WTC11 (cell line): ENCODE data around the gene PCBP3. TPM values are rescaled to one million over a fixed set of nuclear protein-coding genes. Genes with fewer than 3 reads are reported as not detected.

Source experiments
- ATAC-seq: fragments of 200-7000 bp; cut with Tn5 transposase; 2 replicates; pipeline ENCODE4 v1.10.0; 2021; ENCODE audit warnings: mild to moderate bottlenecking, moderate library complexity
- CTCF ChIA-PET: fragments of 300-600 bp; sonication (Branson Sonifier 250); formaldehyde crosslinking; loops from one replicate; lab custom pipeline; 2021; ENCODE audit warnings: antibody characterized with exemption; lab: Charles Lee
- POLR2A ChIA-PET: fragments of 350-600 bp; sonication (Branson Sonifier 250); formaldehyde crosslinking; loops from one replicate; lab custom pipeline; 2021; ENCODE audit warnings: antibody characterized with exemption; lab: Charles Lee
- DNase-seq: peaks from one replicate; pipeline ENCODE4 v3.0.0; 2021; ENCODE audit warnings: low spot score
- H3K27ac Mint-ChIP-seq: 2 replicates; pipeline ENCODE4 v1.8.0; 2021; ENCODE audit warnings: mixed read lengths
- H3K27me3 Mint-ChIP-seq: 2 replicates; pipeline ENCODE4 v1.8.0; 2021; ENCODE audit warnings: low read depth, mild to moderate bottlenecking, moderate library complexity, mixed read lengths
- H3K36me3 Mint-ChIP-seq: 2 replicates; pipeline ENCODE4 v1.8.0; 2021; ENCODE audit warnings: mixed read lengths
- H3K4me1 Mint-ChIP-seq: 2 replicates; pipeline ENCODE4 v1.8.0; 2022; ENCODE audit warnings: mixed read lengths
- H3K4me3 Mint-ChIP-seq: 2 replicates; pipeline ENCODE4 v1.8.0; 2021; ENCODE audit warnings: mild to moderate bottlenecking, moderate library complexity, mixed read lengths
- H3K9me3 Mint-ChIP-seq: 2 replicates; pipeline ENCODE4 v1.8.0; 2021; ENCODE audit warnings: mixed read lengths
- CREB1 ChIP-seq: sonication (generic); formaldehyde crosslinking; IDR thresholded peaks from 2 replicates; pipeline ENCODE4 v1.8.0; 2023; ENCODE audit warnings: mild to moderate bottlenecking, missing genetic modification reagents
- ELF4 ChIP-seq: sonication (generic); formaldehyde crosslinking; IDR thresholded peaks from 2 replicates; pipeline ENCODE4 v1.8.1; 2022; ENCODE audit warnings: low read depth, mild to moderate bottlenecking, moderate library complexity, missing genetic modification reagents
- ESRRA ChIP-seq: sonication (generic); formaldehyde crosslinking; IDR thresholded peaks from 2 replicates; pipeline ENCODE4 v1.8.1; 2022; ENCODE audit warnings: mild to moderate bottlenecking, missing genetic modification reagents, borderline replicate concordance
- FOXP4 ChIP-seq: sonication (generic); formaldehyde crosslinking; IDR thresholded peaks from 2 replicates; pipeline ENCODE4 v1.8.0; 2022; ENCODE audit warnings: mild to moderate bottlenecking, missing genetic modification reagents
- NR2C2 ChIP-seq: sonication (generic); formaldehyde crosslinking; IDR thresholded peaks from 2 replicates; pipeline ENCODE4 v1.8.0; 2022; ENCODE audit warnings: mild to moderate bottlenecking, missing genetic modification reagents
- PRDM15 ChIP-seq: sonication (generic); formaldehyde crosslinking; IDR thresholded peaks from 2 replicates; pipeline ENCODE4 v1.8.0; 2022; ENCODE audit warnings: missing genetic modification reagents
- PRRX2 ChIP-seq: fragments of 250-450 bp; sonication (Bioruptor Pico); IDR thresholded peaks from 2 replicates; pipeline ENCODE4 v1.8.0; 2021; ENCODE audit warnings: mild to moderate bottlenecking
- TP53 ChIP-seq: sonication (generic); formaldehyde crosslinking; IDR thresholded peaks from 2 replicates; pipeline ENCODE4 v1.8.1; 2023; ENCODE audit warnings: mild to moderate bottlenecking, missing genetic modification reagents
- ZNF232 ChIP-seq: sonication (generic); formaldehyde crosslinking; IDR thresholded peaks from 2 replicates; pipeline ENCODE4 v1.8.0; 2022; ENCODE audit warnings: mild to moderate bottlenecking, missing genetic modification reagents
- ZSCAN18 ChIP-seq: fragments of 250-450 bp; sonication (Bioruptor Pico); IDR thresholded peaks from 2 replicates; pipeline ENCODE4 v2.1.2; 2022; ENCODE audit warnings: mild to moderate bottlenecking, moderate library complexity
- total RNA-seq: library from RNA; stranded (reverse); gene quantifications from 3 replicates; pipeline ENCODE4 v1.2.3, GENCODE V29; 2021
- TF ChIP-seq, protein P1 (sequence below): fragments of 250-450 bp; sonication (Bioruptor Pico); IDR thresholded peaks from 2 replicates; pipeline ENCODE4 v1.9.0; 2021; ENCODE audit warnings: mild to moderate bottlenecking
- TF ChIP-seq, protein P2 (sequence below): sonication (generic); formaldehyde crosslinking; IDR thresholded peaks from 2 replicates; pipeline ENCODE4 v1.8.0; 2022; ENCODE audit warnings: mild to moderate bottlenecking, missing genetic modification reagents
- TF ChIP-seq, protein P3 (sequence below): fragments of 250-450 bp; sonication (Bioruptor Pico); IDR thresholded peaks from 2 replicates; pipeline ENCODE4 v1.9.0; 2021; ENCODE audit warnings: mild to moderate bottlenecking, borderline replicate concordance
- TF ChIP-seq, protein P4 (sequence below): sonication (generic); formaldehyde crosslinking; IDR thresholded peaks from 2 replicates; pipeline ENCODE4 v1.8.1; 2023; ENCODE audit warnings: mild to moderate bottlenecking, missing genetic modification reagents, borderline replicate concordance
- TF ChIP-seq, protein P5 (sequence below): sonication (generic); formaldehyde crosslinking; conservative IDR thresholded peaks from 2 replicates; pipeline ENCODE4 v1.8.1; 2023; ENCODE audit warnings: mild to moderate bottlenecking, low read depth, missing genetic modification reagents, moderate library complexity

PCBP3 gene
- total RNA-seq, 1 experiment from 2014 or later, result 8.5 TPM

- TF ChIP-seq, protein P1, sequence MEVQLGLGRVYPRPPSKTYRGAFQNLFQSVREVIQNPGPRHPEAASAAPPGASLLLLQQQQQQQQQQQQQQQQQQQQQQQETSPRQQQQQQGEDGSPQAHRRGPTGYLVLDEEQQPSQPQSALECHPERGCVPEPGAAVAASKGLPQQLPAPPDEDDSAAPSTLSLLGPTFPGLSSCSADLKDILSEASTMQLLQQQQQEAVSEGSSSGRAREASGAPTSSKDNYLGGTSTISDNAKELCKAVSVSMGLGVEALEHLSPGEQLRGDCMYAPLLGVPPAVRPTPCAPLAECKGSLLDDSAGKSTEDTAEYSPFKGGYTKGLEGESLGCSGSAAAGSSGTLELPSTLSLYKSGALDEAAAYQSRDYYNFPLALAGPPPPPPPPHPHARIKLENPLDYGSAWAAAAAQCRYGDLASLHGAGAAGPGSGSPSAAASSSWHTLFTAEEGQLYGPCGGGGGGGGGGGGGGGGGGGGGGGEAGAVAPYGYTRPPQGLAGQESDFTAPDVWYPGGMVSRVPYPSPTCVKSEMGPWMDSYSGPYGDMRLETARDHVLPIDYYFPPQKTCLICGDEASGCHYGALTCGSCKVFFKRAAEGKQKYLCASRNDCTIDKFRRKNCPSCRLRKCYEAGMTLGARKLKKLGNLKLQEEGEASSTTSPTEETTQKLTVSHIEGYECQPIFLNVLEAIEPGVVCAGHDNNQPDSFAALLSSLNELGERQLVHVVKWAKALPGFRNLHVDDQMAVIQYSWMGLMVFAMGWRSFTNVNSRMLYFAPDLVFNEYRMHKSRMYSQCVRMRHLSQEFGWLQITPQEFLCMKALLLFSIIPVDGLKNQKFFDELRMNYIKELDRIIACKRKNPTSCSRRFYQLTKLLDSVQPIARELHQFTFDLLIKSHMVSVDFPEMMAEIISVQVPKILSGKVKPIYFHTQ (CRISPR knock-in tag), result no peak
- no peak for TF ChIP-seq NR2C2
- TF ChIP-seq PRRX2 (CRISPR knock-in tag), result no peak
- no peak for TF ChIP-seq TP53 (CRISPR knock-in tag)
- TF ChIP-seq ELF4 (CRISPR knock-in tag), result no peak
- TF ChIP-seq, protein P2, sequence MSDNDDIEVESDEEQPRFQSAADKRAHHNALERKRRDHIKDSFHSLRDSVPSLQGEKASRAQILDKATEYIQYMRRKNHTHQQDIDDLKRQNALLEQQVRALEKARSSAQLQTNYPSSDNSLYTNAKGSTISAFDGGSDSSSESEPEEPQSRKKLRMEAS (CRISPR knock-in tag), result no peak
- TF ChIP-seq PRDM15 (CRISPR knock-in tag), result no peak
- TF ChIP-seq ZNF232, result no peak
- TF ChIP-seq, protein P3, sequence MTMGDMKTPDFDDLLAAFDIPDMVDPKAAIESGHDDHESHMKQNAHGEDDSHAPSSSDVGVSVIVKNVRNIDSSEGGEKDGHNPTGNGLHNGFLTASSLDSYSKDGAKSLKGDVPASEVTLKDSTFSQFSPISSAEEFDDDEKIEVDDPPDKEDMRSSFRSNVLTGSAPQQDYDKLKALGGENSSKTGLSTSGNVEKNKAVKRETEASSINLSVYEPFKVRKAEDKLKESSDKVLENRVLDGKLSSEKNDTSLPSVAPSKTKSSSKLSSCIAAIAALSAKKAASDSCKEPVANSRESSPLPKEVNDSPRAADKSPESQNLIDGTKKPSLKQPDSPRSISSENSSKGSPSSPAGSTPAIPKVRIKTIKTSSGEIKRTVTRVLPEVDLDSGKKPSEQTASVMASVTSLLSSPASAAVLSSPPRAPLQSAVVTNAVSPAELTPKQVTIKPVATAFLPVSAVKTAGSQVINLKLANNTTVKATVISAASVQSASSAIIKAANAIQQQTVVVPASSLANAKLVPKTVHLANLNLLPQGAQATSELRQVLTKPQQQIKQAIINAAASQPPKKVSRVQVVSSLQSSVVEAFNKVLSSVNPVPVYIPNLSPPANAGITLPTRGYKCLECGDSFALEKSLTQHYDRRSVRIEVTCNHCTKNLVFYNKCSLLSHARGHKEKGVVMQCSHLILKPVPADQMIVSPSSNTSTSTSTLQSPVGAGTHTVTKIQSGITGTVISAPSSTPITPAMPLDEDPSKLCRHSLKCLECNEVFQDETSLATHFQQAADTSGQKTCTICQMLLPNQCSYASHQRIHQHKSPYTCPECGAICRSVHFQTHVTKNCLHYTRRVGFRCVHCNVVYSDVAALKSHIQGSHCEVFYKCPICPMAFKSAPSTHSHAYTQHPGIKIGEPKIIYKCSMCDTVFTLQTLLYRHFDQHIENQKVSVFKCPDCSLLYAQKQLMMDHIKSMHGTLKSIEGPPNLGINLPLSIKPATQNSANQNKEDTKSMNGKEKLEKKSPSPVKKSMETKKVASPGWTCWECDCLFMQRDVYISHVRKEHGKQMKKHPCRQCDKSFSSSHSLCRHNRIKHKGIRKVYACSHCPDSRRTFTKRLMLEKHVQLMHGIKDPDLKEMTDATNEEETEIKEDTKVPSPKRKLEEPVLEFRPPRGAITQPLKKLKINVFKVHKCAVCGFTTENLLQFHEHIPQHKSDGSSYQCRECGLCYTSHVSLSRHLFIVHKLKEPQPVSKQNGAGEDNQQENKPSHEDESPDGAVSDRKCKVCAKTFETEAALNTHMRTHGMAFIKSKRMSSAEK (CRISPR knock-in tag), result no peak
- TF ChIP-seq CREB1 (CRISPR knock-in tag), result no peak
Measured at GRCh38 chr21:45763074-45763473, 119.5 kb downstream of the PCBP3 start (continued).

GRCh38 chr21:45763506-45763905 lies 120.0 kb downstream of the PCBP3 start:
- ChIA-PET CTCF (interaction anchor here (0.5 kb wide), 1 partner anchor 1503 kb away, joined by 3 read pairs; no protein-coding TSS in a partner anchor), POLR2A (no interaction called here)
- Mint-ChIP-seq H3K9me3 (no peaks in the 10 kb centered on the region), H3K27me3 (no peaks in the 10 kb centered on the region), H3K4me3 (no peak overlapping the region), H3K4me1 (no peaks in the 10 kb centered on the region), H3K27ac (no peak overlapping the region), H3K36me3 (no peaks in the 10 kb centered on the region)
- DNase-seq (no peak), ATAC-seq (no peak)
- TF ChIP-seq, protein P4, sequence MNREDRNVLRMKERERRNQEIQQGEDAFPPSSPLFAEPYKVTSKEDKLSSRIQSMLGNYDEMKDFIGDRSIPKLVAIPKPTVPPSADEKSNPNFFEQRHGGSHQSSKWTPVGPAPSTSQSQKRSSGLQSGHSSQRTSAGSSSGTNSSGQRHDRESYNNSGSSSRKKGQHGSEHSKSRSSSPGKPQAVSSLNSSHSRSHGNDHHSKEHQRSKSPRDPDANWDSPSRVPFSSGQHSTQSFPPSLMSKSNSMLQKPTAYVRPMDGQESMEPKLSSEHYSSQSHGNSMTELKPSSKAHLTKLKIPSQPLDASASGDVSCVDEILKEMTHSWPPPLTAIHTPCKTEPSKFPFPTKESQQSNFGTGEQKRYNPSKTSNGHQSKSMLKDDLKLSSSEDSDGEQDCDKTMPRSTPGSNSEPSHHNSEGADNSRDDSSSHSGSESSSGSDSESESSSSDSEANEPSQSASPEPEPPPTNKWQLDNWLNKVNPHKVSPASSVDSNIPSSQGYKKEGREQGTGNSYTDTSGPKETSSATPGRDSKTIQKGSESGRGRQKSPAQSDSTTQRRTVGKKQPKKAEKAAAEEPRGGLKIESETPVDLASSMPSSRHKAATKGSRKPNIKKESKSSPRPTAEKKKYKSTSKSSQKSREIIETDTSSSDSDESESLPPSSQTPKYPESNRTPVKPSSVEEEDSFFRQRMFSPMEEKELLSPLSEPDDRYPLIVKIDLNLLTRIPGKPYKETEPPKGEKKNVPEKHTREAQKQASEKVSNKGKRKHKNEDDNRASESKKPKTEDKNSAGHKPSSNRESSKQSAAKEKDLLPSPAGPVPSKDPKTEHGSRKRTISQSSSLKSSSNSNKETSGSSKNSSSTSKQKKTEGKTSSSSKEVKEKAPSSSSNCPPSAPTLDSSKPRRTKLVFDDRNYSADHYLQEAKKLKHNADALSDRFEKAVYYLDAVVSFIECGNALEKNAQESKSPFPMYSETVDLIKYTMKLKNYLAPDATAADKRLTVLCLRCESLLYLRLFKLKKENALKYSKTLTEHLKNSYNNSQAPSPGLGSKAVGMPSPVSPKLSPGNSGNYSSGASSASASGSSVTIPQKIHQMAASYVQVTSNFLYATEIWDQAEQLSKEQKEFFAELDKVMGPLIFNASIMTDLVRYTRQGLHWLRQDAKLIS (CRISPR knock-in tag), result no peak
- TF ChIP-seq ESRRA (CRISPR knock-in tag) (no peak), FOXP4 (no peak), ZSCAN18 (no peak)
- TF ChIP-seq, protein P5, sequence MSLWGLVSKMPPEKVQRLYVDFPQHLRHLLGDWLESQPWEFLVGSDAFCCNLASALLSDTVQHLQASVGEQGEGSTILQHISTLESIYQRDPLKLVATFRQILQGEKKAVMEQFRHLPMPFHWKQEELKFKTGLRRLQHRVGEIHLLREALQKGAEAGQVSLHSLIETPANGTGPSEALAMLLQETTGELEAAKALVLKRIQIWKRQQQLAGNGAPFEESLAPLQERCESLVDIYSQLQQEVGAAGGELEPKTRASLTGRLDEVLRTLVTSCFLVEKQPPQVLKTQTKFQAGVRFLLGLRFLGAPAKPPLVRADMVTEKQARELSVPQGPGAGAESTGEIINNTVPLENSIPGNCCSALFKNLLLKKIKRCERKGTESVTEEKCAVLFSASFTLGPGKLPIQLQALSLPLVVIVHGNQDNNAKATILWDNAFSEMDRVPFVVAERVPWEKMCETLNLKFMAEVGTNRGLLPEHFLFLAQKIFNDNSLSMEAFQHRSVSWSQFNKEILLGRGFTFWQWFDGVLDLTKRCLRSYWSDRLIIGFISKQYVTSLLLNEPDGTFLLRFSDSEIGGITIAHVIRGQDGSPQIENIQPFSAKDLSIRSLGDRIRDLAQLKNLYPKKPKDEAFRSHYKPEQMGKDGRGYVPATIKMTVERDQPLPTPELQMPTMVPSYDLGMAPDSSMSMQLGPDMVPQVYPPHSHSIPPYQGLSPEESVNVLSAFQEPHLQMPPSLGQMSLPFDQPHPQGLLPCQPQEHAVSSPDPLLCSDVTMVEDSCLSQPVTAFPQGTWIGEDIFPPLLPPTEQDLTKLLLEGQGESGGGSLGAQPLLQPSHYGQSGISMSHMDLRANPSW (CRISPR knock-in tag), result no peak
